NK-92 (cell line): ENCODE measurements around the gene ST6GALNAC1.
"Not testable (repeated sequence)": the region's sequence is repeated elsewhere in the genome, so short reads cannot be mapped to it uniquely, and the experiment has no call there.

ENCODE experiments used
- DNase-seq: peaks from one replicate; lab custom pipeline; 2025; ENCODE audit not compliant: unreplicated experiment; lab: John Stamatoyannopoulos, UW

The ST6GALNAC1 gene

GRCh38 chr17:76612977-76613851 lies 30.3 kb downstream of the ST6GALNAC1 start:
- no peak for DNase-seq

GRCh38 chr17:76612465-76612864 lies 31.1 kb downstream of the ST6GALNAC1 start:
- DNase-seq: no peak

GRCh38 chr17:76611758-76612157 lies 31.8 kb downstream of the ST6GALNAC1 start:
- no peak for DNase-seq

- not testable (repeated sequence) for DNase-seq
These were observed 32.3 kb downstream of the ST6GALNAC1 start for GRCh38 chr17:76611080-76611749.

GRCh38 chr17:76606685-76607084 lies 36.9 kb downstream of the ST6GALNAC1 start:
- DNase-seq: not testable (repeated sequence)

GRCh38 chr17:76601065-76601464 lies 42.5 kb downstream of the ST6GALNAC1 start:
- DNase-seq: no peak

- DNase-seq: no peak
These were observed 43.7 kb downstream of the ST6GALNAC1 start for GRCh38 chr17:76599694-76600460.

GRCh38 chr17:76598004-76598439 lies 45.5 kb downstream of the ST6GALNAC1 start:
- no peak for DNase-seq

- DNase-seq: no peak
These were observed 46.2 kb downstream of the ST6GALNAC1 start for GRCh38 chr17:76597156-76598003.

GRCh38 chr17:76594690-76595089 lies 48.9 kb downstream of the ST6GALNAC1 start:
- DNase-seq: no peak

GRCh38 chr17:76593959-76594358 lies 49.6 kb downstream of the ST6GALNAC1 start:
- DNase-seq: no peak

GRCh38 chr17:76593384-76593826 lies 50.2 kb downstream of the ST6GALNAC1 start:
- DNase-seq: no peak

- DNase-seq: no peak
These were observed 55.4 kb downstream of the ST6GALNAC1 start for GRCh38 chr17:76588182-76588581.

- DNase-seq: no peak
These were observed 56.6 kb downstream of the ST6GALNAC1 start for GRCh38 chr17:76586741-76587487.

- DNase-seq: no peak
These were observed 57.6 kb downstream of the ST6GALNAC1 start, which contains the start of gene ST6GALNAC2 for GRCh38 chr17:76585649-76586593. Gene ST6GALNAC2, minus strand, starts transcription at chr17:76585860. Its CDS starts 52 bp downstream, at chr17:76585808.

GRCh38 chr17:76585033-76585648 lies 58.4 kb downstream of the ST6GALNAC1 start:
- DNase-seq: no peak

GRCh38 chr17:76584427-76585032 lies 59.0 kb downstream of the ST6GALNAC1 start:
- DNase-seq: no peak

- no peak for DNase-seq
These were observed 60.9 kb downstream of the ST6GALNAC1 start for GRCh38 chr17:76582660-76583059.
